HG02884 (cell line): ENCODE measurements around the gene SIM1.
A peak's percentile ranks its signal among the peaks of the same experiment; 100 is the strongest.

Experiments used
- ATAC-seq: cut with Tn5 transposase; IDR thresholded peaks from one replicate; pipeline ENCODE4 v1.9.1; 2021; ENCODE audit warnings: mild to moderate bottlenecking, moderate library complexity; ENCODE audit not compliant: unreplicated experiment

The SIM1 gene

GRCh38 chr6:100464903-100465700, at the start of gene SIM1:
TSS of gene SIM1 (minus strand) at chr6:100464921. CDS start at chr6:100463468, 1,453 bp downstream.
- ATAC-seq: peak; percentile 62

- no peak for ATAC-seq
Observed at GRCh38 chr6:100512203-100512862, 47.6 kb upstream of the SIM1 start.

GRCh38 chr6:100509101-100509500, 44.4 kb upstream of the SIM1 start:
- ATAC-seq: no peak

DNA sequence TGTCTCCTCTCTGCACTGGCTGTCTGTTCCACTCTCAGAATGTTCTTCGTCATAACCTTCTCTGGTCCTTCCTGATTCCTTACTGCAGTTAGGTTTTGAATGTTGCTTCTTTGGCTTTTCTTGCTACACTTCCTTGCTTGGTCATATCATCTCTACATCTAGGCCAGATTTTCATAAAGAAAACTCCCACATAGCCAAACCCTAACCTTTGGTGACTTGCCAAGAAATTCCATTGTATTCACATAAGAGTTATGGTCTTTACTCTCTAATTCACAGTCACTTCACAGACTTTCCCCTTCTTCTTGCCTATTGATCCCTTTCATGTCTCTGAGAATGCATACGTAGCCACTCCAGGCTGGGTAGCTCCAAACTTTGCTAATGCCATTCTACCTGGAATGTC, 41.9 kb upstream of the SIM1 start:
- no peak for ATAC-seq

GRCh38 chr6:100504786-100505737, 40.3 kb upstream of the SIM1 start:
- peak; percentile 59 for ATAC-seq

- no peak for ATAC-seq
Observed at GRCh38 chr6:100503043-100503705, 38.5 kb upstream of the SIM1 start.

DNA sequence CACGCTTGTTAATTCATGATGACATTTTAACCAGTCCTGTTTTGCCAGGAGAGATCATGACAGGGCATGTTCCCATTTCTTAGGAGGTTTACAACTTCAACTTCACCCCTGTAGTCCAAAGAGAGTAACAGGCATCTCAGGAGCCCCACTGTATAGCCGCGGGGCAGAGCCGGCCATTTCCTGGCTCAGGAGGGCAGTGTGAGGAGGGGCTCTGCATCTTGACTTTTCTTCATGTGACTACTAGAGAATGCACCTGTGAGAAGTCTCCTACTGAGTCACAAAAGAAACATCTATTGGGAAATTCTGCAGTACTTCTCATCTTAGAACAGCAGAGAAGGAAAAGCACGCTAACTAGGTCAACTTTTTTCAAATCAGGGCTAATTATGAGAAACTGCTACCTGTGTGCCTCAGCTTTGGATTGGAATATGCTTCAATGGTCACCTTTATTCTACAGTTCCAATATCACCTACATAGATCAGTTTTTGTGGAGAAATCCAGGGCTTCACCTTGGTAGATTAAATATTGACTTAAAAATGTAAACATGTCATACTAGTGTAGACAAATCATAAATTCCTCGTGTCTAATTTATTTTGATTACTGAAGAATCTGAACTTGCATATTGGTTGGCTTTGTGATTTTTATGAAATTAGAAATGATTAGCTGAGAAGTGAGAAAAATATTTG, 28.6 kb upstream of the SIM1 start:
- ATAC-seq: no peak

GRCh38 chr6:100491952-100492670, 27.4 kb upstream of the SIM1 start:
- no peak for ATAC-seq

GRCh38 chr6:100490065-100490464, 25.3 kb upstream of the SIM1 start:
- ATAC-seq: no peak

DNA sequence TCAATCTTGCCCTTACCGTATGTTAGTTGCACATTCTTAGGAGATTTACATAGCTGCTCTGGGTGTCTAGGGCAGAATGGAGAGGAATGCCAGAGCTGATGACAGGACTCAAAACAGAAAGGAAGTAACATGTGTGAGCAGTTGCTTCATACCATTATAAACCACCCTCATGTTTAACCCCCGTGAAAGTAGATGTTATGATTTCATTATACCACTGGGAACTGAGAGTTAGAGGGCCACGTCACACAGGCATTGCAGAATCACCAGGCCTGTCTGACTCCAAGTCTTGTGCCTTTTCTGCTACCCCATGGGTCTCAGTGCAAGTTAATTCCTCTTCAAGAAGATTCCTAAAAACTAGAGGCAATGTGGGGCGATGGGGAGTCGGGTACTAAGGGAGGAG, 23.5 kb upstream of the SIM1 start:
- no peak for ATAC-seq

DNA sequence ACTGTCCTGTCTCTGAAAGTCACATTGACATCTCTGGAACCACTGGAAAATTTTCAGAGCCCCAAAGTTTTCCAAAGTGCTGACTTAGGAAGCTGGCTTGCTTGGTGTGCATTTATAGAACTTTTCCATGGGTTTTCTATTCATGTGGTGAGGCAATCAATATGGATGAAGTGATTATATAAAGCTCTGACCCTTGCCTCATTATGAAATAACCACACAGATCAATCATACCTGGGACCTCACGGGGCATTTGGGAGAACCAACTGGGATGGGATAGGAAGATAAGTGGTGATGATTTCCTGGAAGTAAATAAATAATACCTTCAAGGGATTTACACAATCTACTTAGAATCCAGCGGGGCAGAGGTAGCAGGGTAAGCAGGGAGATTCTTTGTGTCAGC, 22.9 kb upstream of the SIM1 start:
- no peak for ATAC-seq

DNA sequence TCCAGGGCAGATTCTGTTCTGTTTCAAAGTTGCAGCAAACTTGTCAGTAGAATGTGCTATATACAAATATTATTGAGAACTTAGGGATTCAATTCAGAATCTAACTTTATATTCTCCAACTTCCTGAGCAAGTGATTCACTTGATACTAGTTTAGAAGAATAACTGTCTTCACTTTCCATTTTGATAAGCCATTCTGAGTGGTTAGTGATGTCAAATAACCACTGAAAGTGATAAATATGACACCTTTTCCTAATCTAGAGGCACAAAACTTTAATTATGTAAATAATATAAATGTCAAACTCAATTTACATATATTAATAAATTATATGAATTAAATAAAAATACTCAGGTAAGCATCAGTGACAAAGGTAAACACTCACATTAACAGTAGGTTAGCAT, 20.5 kb upstream of the SIM1 start:
- ATAC-seq: no peak

DNA sequence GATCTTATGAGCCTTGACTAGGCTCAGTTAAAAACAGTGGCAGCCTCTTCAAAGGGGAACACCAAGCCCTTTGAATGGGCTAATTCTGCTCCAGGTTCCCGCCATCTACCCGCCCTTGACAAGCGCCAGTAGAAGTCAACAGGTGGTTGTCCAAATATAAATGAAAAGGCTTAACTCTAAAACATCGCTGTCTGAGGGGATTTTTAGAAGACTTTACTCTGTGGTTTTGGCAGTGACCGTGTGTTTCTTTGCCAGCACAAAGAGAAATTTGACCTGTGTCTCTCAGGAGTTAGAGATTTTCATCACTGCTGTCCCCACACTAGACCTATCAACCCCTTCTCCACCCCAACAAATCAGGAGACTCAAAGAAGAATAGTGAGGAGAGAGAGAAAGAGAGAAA, 19.8 kb upstream of the SIM1 start:
- ATAC-seq: no peak

DNA sequence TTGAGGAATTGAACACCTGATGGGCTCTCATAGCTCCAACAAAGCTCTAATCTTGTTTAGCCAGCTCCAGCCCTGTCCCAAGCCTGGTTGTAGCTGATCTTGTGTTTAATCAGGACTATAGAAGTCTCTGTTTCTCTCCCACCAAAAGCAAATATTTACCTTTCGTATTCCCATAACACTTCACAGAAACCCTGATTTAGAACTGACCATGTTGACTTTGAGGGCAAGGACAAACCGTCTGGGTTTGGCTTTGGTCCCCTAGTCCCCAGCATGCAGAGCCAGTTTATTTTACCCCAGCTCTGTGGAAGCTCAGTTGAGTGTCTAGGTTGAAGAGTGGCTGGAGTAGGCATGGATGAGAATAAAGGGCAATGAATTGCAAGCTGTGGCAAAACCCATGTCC, 18.0 kb upstream of the SIM1 start:
- no peak for ATAC-seq

GRCh38 chr6:100479179-100480035, 14.7 kb upstream of the SIM1 start:
- peak; percentile 48 for ATAC-seq

GRCh38 chr6:100475554-100476320, 11.0 kb upstream of the SIM1 start:
- peak; percentile 66 for ATAC-seq

GRCh38 chr6:100473182-100473581, 8.5 kb upstream of the SIM1 start:
- ATAC-seq: no peak

DNA sequence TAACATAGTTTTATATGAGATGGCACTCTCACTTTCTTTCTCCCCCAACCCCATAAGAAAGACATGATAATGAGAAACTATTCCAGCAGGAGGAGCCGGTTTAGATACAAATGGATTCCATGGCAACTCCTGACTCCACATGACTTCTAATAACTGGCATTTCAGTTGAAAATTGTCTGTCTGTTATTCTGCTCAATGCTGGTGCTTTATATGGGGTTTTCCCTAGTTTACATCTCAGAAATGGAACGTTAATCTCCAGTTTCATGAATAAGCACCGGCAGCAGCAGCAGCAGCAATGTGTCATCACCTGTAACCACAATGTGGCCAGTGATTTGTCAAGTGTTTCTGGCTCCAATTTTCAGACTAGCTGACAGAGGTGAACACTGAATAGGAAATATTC, 8.0 kb upstream of the SIM1 start:
- peak; percentile 86 for ATAC-seq
